GM19452 (cell line): Measurements from ENCODE around the gene LRRC58.

Experiments used
- ATAC-seq: cut with Tn5 transposase; IDR thresholded peaks from one replicate; pipeline ENCODE4 v1.9.1; 2021; ENCODE audit not compliant: unreplicated experiment

Gene LRRC58

DNA sequence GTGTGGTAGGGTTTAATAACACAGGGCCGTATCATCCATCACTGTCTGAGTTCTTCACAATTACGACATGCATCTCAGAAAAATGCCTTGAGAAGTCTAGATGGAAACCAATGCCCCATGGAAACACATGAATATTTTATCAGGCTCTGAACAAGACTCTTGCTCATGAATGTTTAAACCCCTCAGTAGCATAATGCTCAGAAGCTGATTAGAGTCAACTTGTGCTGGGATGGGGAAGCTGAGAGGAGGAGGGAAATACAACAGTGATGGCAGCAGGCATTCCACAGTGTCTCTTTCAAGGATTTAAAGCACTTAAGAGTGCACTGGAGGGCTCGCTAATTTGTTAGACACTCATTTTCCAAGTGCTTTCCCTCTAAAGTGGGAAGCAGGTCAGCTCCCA, 67.9 kb downstream of the LRRC58 start:
- ATAC-seq = no peak

DNA sequence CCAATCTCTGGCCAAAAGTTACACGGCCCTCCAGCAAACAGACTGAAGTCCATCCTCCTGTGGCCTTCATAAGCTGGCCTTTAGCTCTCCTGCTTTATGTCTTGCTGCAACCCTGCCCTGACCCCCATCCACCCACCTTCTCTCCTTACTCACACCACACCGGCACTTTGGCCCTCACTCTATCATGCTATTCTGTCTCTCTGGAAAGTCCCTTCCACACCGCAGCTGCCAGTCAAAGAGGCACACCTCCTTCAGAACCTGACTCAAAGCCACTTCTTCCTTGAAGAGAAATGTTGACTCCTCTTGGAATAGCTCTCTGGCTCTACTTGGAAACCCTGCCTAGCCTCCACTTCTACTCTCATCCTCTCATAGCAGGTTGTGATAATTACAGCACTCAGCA, 68.6 kb downstream of the LRRC58 start:
- no peak for ATAC-seq

GRCh38 chr3:120280026-120280425, 69.1 kb downstream of the LRRC58 start:
- ATAC-seq = no peak

- no peak for ATAC-seq
These were observed 72.4 kb downstream of the LRRC58 start for GRCh38 chr3:120276767-120277166.

DNA sequence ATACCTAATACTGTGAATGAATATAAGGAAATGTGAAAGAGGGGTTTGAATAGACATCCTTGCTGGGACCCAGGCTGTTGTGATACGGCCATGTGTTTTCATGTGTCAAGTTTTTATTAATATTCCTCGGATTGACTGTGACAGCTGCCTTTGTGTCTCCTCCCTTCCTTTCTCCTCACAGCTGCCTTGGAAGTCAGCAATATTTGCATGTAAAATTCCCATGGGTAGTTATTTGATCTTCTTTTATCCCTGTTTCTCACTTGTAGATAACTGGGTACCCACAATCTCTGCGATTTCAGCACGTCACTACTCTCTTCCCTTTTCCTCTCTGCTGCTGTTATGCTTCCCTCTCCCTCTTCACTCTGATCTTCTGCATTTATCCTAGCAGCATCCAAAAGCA, 73.5 kb downstream of the LRRC58 start:
- ATAC-seq = no peak

GRCh38 chr3:120274739-120275167, 74.4 kb downstream of the LRRC58 start:
- ATAC-seq = no peak
